ENCODE measurements around the gene COG4. TPM values are rescaled to one million over a fixed set of nuclear protein-coding genes. Genes with fewer than 3 reads are reported as not detected.

COG4 gene
- total RNA-seq, 6 experiments from 2014 or later, result 24.5 to 32.9 (median 30.7) TPM

- TF ChIP-seq POLR2A (IDR thresholded peaks at IDR 0.05), result no peak
- TF ChIP-seq CTCF (IDR thresholded peaks at IDR 0.05), result no peak
- intact Hi-C loops (cut with DNase I), result loop anchor here in 1 of 2 donors (5.0 kb wide), 1 partner anchor 82 kb away; no protein-coding TSS in a partner anchor
- ATAC-seq, result no peak
- peak in 1 of 3 donors; percentile 44 for DNase-seq
- H3K27ac ChIP-seq, result no peak overlapping the region
- H3K27me3 ChIP-seq, result no peaks in the 10 kb centered on the region
- peaks cover 0 to 28% (median 0%) of the 10 kb centered on the region in 4 donors for H3K36me3 ChIP-seq
- no peaks in the 10 kb centered on the region for H3K4me1 ChIP-seq
- H3K9me3 ChIP-seq, result no peaks in the 10 kb centered on the region
- WGBS (ENCODE audit: insufficient coverage, low coverage, low lambda C conversion rate, missing lambda C conversion rate), result no CpG with 5 or more reads among the region's 22 CpGs
- no peak overlapping the region for H3K4me3 ChIP-seq
Measured at GRCh38 chr16:70474320-70475053, 48.9 kb downstream of the COG4 start.

GRCh38 chr16:70473446-70474319 is 49.7 kb downstream of the COG4 start:
- peaks cover 0 to 21% (median 0%) of the 10 kb centered on the region in 4 donors for H3K36me3 ChIP-seq
- H3K9me3 ChIP-seq, result no peaks in the 10 kb centered on the region
- no peak overlapping the region for H3K4me3 ChIP-seq
- intact Hi-C loops (cut with DNase I), result loop anchor here in 1 of 2 donors (5.0 kb wide), 1 partner anchor 81 kb away; no protein-coding TSS in a partner anchor
- no peaks in the 10 kb centered on the region for H3K27me3 ChIP-seq
- 20% methylated on average over 1 of the region's 21 CpGs for WGBS (ENCODE audit: insufficient coverage, low coverage, low lambda C conversion rate, missing lambda C conversion rate)
- ATAC-seq (no peak), DNase-seq (peak in 1 of 3 donors; percentile 45)
- H3K27ac ChIP-seq, result no peak overlapping the region
- TF ChIP-seq CTCF (IDR thresholded peaks at IDR 0.05), result no peak
- no peak for TF ChIP-seq POLR2A (IDR thresholded peaks at IDR 0.05)
- H3K4me1 ChIP-seq, result no peaks in the 10 kb centered on the region

GRCh38 chr16:70472786-70473433 is 50.4 kb downstream of the COG4 start:
- Histone ChIP-seq H3K27ac (no peak overlapping the region), H3K36me3 (peaks cover 0 to 21% (median 0%) of the 10 kb centered on the region in 4 donors), H3K4me3 (no peak overlapping the region), H3K9me3 (no peaks in the 10 kb centered on the region), H3K4me1 (no peaks in the 10 kb centered on the region), H3K27me3 (no peaks in the 10 kb centered on the region)
- DNase-seq, result no peak
- TF ChIP-seq POLR2A (IDR thresholded peaks at IDR 0.05) (no peak), CTCF (IDR thresholded peaks at IDR 0.05) (no peak)
- whole genome bisulfite sequencing (ENCODE audit: insufficient coverage, low coverage, low lambda C conversion rate, missing lambda C conversion rate), result no CpG with 5 or more reads among the region's 28 CpGs
- ATAC-seq, result no peak
- intact Hi-C loops (cut with DNase I), result loop anchor here in 1 of 2 donors (5.0 kb wide), 1 partner anchor 81 kb away; no protein-coding TSS in a partner anchor

GRCh38 chr16:70470927-70471341 is 52.4 kb downstream of the COG4 start:
- no peaks in the 10 kb centered on the region for H3K9me3 ChIP-seq
- H3K27ac ChIP-seq, result no peak overlapping the region
- intact Hi-C loops (cut with DNase I), result loop anchor here in 1 of 2 donors (5.0 kb wide), 1 partner anchor 79 kb away; no protein-coding TSS in a partner anchor
- DNase-seq, result peak; percentile 66 to 80 (median 68)
- peak; percentile 50 to 63 (median 54) for TF ChIP-seq CTCF (IDR thresholded peaks at IDR 0.05)
- TF ChIP-seq POLR2A (IDR thresholded peaks at IDR 0.05), result no peak
- no CpG with 5 or more reads among the region's 17 CpGs for whole genome bisulfite sequencing (ENCODE audit: insufficient coverage, low coverage, low lambda C conversion rate, missing lambda C conversion rate)
- peaks cover 0 to 10% (median 0%) of the 10 kb centered on the region in 4 donors for H3K36me3 ChIP-seq
- no peak overlapping the region for H3K4me3 ChIP-seq
- ATAC-seq, result peak; percentile 79 to 91 (median 86)
- H3K27me3 ChIP-seq, result no peaks in the 10 kb centered on the region
- H3K4me1 ChIP-seq, result no peaks in the 10 kb centered on the region
